SK-N-MC (cell line): ENCODE measurements around the gene SLC22A17.

Experiments used
- DNase-seq: peaks from one replicate; pipeline ENCODE4 v3.0.0-alpha.2; 2011; ENCODE audit warnings: low read depth, low spot score
- H3K27ac ChIP-seq: fragments of 200-600 bp; sonication (generic); 2 replicates; pipeline ENCODE4 v1.5.1; 2016; ENCODE audit warnings: mixed run types
- H3K36me3 ChIP-seq: fragments of 200-600 bp; sonication (generic); 2 replicates; pipeline ENCODE4 v1.6.1; 2017; ENCODE audit warnings: antibody characterized with exemption, low read length, mixed read lengths; ENCODE audit not compliant: insufficient read depth
- H3K4me3 ChIP-seq: fragments of 200-600 bp; sonication (generic); 2 replicates; pipeline ENCODE4 v1.5.1; 2016
- H3K9ac ChIP-seq: fragments of 200-600 bp; sonication (generic); 2 replicates; pipeline ENCODE4 v1.8.0; 2017; ENCODE audit warnings: mixed run types, mixed read lengths; ENCODE audit not compliant: insufficient read length
- H3K9me3 ChIP-seq: fragments of 200-600 bp; sonication (generic); 2 replicates; pipeline ENCODE4 v1.6.1; 2017; ENCODE audit warnings: low read depth, mild to moderate bottlenecking, antibody characterized with exemption, low read length, moderate library complexity, mixed read lengths
- EZH2 ChIP-seq: fragments of 200-600 bp; sonication (generic); IDR thresholded peaks from one replicate; pipeline ENCODE4 v1.6.1; 2017; ENCODE audit warnings: antibody characterized with exemption
- FOXP2 ChIP-seq: optimal IDR thresholded peaks from 2 replicates; pipeline ENCODE3; 2011; ENCODE audit warnings: mild to moderate bottlenecking, moderate library complexity; ENCODE audit not compliant: insufficient read depth; ENCODE audit errors: extremely low read length, control extremely low read depth
- POLR2AphosphoS5 ChIP-seq: IDR thresholded peaks from 2 replicates; pipeline ENCODE4 v1.6.1; 2012; ENCODE audit warnings: mild to moderate bottlenecking, low read depth, low read length, borderline replicate concordance

Gene SLC22A17

GRCh38 chr14:23301288-23301968 is 51.3 kb downstream of the SLC22A17 start:
- TF ChIP-seq FOXP2 (peak; percentile 12), POLR2AphosphoS5 (peak; percentile 34; the same call in 1 of the 2 replicates), EZH2 (no peak)
- Histone ChIP-seq H3K36me3 (no peaks in the 10 kb centered on the region), H3K4me3 (peak overlapping the region; percentile 98), H3K9me3 (no peaks in the 10 kb centered on the region), H3K9ac (peak overlapping the region; percentile 94), H3K27ac (peak overlapping the region; percentile 97)
- DNase-seq: peak; percentile 58

GRCh38 chr14:23300687-23301223 is 51.9 kb downstream of the SLC22A17 start:
- H3K9ac ChIP-seq: peak overlapping the region; percentile 85
- TF ChIP-seq POLR2AphosphoS5 (peak; percentile 1; the same call in 1 of the 2 replicates), FOXP2 (no peak)
- H3K9me3 ChIP-seq: no peaks in the 10 kb centered on the region
- no peaks in the 10 kb centered on the region for H3K36me3 ChIP-seq
- DNase-seq: no peak
- peak overlapping the region; percentile 57; the same call in 1 of the 2 replicates for H3K27ac ChIP-seq
- H3K4me3 ChIP-seq: peak overlapping the region; percentile 96

GRCh38 chr14:23299986-23300686 is 52.6 kb downstream of the SLC22A17 start:
- DNase-seq: no peak
- no peak for TF ChIP-seq FOXP2
- TF ChIP-seq POLR2AphosphoS5: 0 out of 2 replicates have a peak, but pooled peaks have one; percentile 13
- no peak for TF ChIP-seq EZH2
- no peak overlapping the region; the same call in 1 of the 2 replicates for H3K27ac ChIP-seq

GRCh38 chr14:23299211-23299957 is 53.3 kb downstream of the SLC22A17 start:
- Histone ChIP-seq H3K27ac (no peak overlapping the region), H3K9me3 (no peaks in the 10 kb centered on the region), H3K4me3 (no peak overlapping the region), H3K9ac (peak overlapping the region; percentile 2), H3K36me3 (no peaks in the 10 kb centered on the region)
- TF ChIP-seq FOXP2 (no peak), POLR2AphosphoS5 (no peak), EZH2 (no peak)
- no peak for DNase-seq

More at GRCh38 chr14:23299986-23300686, 52.6 kb downstream of the SLC22A17 start:
- Histone ChIP-seq H3K4me3 (peak overlapping the region; percentile 96), H3K9ac (peak overlapping the region; percentile 85), H3K36me3 (no peaks in the 10 kb centered on the region), H3K9me3 (no peaks in the 10 kb centered on the region)

DNA sequence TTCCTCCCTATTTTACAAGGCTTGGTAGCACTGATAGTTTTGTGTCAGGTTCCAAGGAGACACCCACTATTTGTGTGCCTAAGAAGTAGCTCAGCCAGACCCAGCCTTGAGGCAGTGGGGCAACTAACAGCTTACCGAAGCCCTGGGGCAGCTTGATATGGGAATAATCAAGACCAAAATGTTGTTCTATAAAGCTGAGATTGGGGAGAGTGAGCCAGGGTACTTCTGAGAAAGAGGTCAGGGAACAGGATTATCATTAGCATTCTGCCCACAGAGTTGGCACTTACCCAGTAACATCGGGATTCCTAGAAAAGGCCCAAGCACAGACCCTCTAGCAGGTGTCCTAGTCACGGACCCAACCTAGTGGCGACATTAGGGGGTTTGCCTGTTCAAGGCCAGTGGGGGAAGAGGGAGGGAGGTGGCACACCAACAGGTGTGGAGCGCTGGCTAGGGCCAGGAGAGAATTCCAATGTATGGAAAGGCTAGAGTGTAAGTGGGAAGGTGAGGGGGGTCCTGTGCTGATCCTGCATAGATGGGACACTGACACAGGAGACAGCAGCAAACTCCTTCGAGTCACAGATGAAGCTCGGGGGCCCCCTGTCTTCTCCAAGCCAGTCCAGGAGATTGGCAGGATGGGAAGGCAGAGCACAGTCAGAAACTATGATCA is 54.9 kb downstream of the SLC22A17 start:
- H3K9ac ChIP-seq: no peak overlapping the region
- TF ChIP-seq FOXP2 (no peak), EZH2 (no peak)
- H3K4me3 ChIP-seq: no peak overlapping the region
- no peak for DNase-seq
- no peak overlapping the region for H3K27ac ChIP-seq
- H3K36me3 ChIP-seq: no peaks in the 10 kb centered on the region
- H3K9me3 ChIP-seq: no peaks in the 10 kb centered on the region

- Histone ChIP-seq H3K9me3 (no peaks in the 10 kb centered on the region), H3K9ac (no peak overlapping the region), H3K27ac (no peak overlapping the region), H3K36me3 (no peaks in the 10 kb centered on the region), H3K4me3 (no peak overlapping the region)
- TF ChIP-seq POLR2AphosphoS5: no peak
- no peak for TF ChIP-seq FOXP2
- no peak for TF ChIP-seq EZH2
- DNase-seq: no peak
Observed at GRCh38 chr14:23297096-23297495, 55.6 kb downstream of the SLC22A17 start.
